OCI-LY3 (cell line): Measurements from ENCODE around the gene SLC44A1.

Experiments
- CTCF ChIP-seq: fragments of 200-600, 300-600 bp; sonication (generic); IDR thresholded peaks from 2 replicates; pipeline ENCODE4 v1.5.1; 2014; ENCODE audit warnings: antibody characterized with exemption, low read length, low read depth
- EZH2phosphoT487 ChIP-seq: fragments of 200-600 bp; shearing (Covaris generic); IDR thresholded peaks from 2 replicates; pipeline ENCODE4 v1.6.1; 2018; ENCODE audit warnings: antibody characterized with exemption, mixed run types, low read depth

- no peak for TF ChIP-seq CTCF
- no peak for TF ChIP-seq EZH2phosphoT487
These were observed 36.8 kb downstream of the SLC44A1 start for GRCh38 chr9:105281272-105281671.
